RPMI7951 (cell line): ENCODE measurements around the gene RAB3GAP1. TPM values are rescaled to one million over a fixed set of nuclear protein-coding genes. Genes with fewer than 3 reads are reported as not detected.

ENCODE experiments used
- DNase-seq: peaks from one replicate; pipeline ENCODE4 v3.0.0-alpha.2; 2012; ENCODE audit warnings: low read depth
- total RNA-seq: library from RNA; depleted of rRNA; stranded (reverse); fragments of >200 nt; shearing (Covaris generic); gene quantifications from 2 replicates; pipeline ENCODE4 v1.2.3, GENCODE V29; 2014

The RAB3GAP1 gene
- total RNA-seq, 1 experiment from 2014 or later: 39.2 TPM

- DNase-seq: no peak
Observed at GRCh38 chr2:135163901-135164300, 111.8 kb downstream of the RAB3GAP1 start.

- peak; percentile 90 for DNase-seq
Observed at GRCh38 chr2:135164431-135164830, 112.3 kb downstream of the RAB3GAP1 start.

GRCh38 chr2:135167273-135167672 is 115.2 kb downstream of the RAB3GAP1 start:
- DNase-seq: no peak

- DNase-seq: no peak
Observed at GRCh38 chr2:135168204-135168856, 116.2 kb downstream of the RAB3GAP1 start.

GRCh38 chr2:135169900-135170753 is 118.0 kb downstream of the RAB3GAP1 start:
- DNase-seq: no peak

- DNase-seq: no peak
Observed at GRCh38 chr2:135174049-135174809, 122.1 kb downstream of the RAB3GAP1 start.

GRCh38 chr2:135174810-135175093 is 122.7 kb downstream of the RAB3GAP1 start:
- no peak for DNase-seq

- no peak for DNase-seq
Observed at GRCh38 chr2:135175177-135175576, 123.1 kb downstream of the RAB3GAP1 start.

GRCh38 chr2:135179689-135180088 is 127.6 kb downstream of the RAB3GAP1 start:
- no peak for DNase-seq

- no peak for DNase-seq
Observed at GRCh38 chr2:135182190-135182589, 130.1 kb downstream of the RAB3GAP1 start.

- DNase-seq: no peak
Observed at GRCh38 chr2:135182601-135183000, 130.5 kb downstream of the RAB3GAP1 start.

- DNase-seq: no peak
Observed at GRCh38 chr2:135183822-135184221, 131.7 kb downstream of the RAB3GAP1 start.

- DNase-seq: no peak
Observed at GRCh38 chr2:135186054-135186453, 134.0 kb downstream of the RAB3GAP1 start.

- no peak for DNase-seq
Observed at GRCh38 chr2:135187270-135187669, 135.2 kb downstream of the RAB3GAP1 start.

- DNase-seq: no peak
Observed at GRCh38 chr2:135189148-135189547, 137.1 kb downstream of the RAB3GAP1 start.

- no peak for DNase-seq
Observed at GRCh38 chr2:135190799-135191198, 138.7 kb downstream of the RAB3GAP1 start.

- no peak for DNase-seq
Observed at GRCh38 chr2:135198481-135198880, 146.4 kb downstream of the RAB3GAP1 start.

GRCh38 chr2:135202751-135203150 is 150.7 kb downstream of the RAB3GAP1 start:
- DNase-seq: no peak

GRCh38 chr2:135203944-135204343 is 151.9 kb downstream of the RAB3GAP1 start:
- DNase-seq: no peak

GRCh38 chr2:135208016-135208415 is 155.9 kb downstream of the RAB3GAP1 start:
- peak; percentile 6 for DNase-seq

- no peak for DNase-seq
Observed at GRCh38 chr2:135212757-135213156, 160.7 kb downstream of the RAB3GAP1 start.

GRCh38 chr2:135218426-135218825 is 166.3 kb downstream of the RAB3GAP1 start:
- DNase-seq: no peak

- no peak for DNase-seq
Observed at GRCh38 chr2:135219226-135219625, 167.1 kb downstream of the RAB3GAP1 start.
